K562 (cell line): Measurements from ENCODE around the gene TESK2. TPM values are rescaled to one million over a fixed set of nuclear protein-coding genes. Genes with fewer than 3 reads are reported as not detected.

Experiments
- BHLHE40 ChIP-seq: IDR thresholded peaks from 2 replicates; pipeline ENCODE4 v1.6.1; 2011; ENCODE audit warnings: low read length, improper control_type of control experiment
- CBX8 ChIP-seq: fragments of 200-600 bp; sonication (generic); IDR thresholded peaks from 2 replicates; pipeline ENCODE4 v1.6.1; 2012; ENCODE audit warnings: borderline replicate concordance, mixed run types, low read depth, mild to moderate bottlenecking, moderate library complexity, mixed read lengths, low read length, control low read depth, inconsistent platforms; ENCODE audit not compliant: poor library complexity, severe bottlenecking; ENCODE audit errors: extremely low read depth
- CC2D1A ChIP-seq: fragments of 450-650 bp; IDR thresholded peaks from 2 replicates; pipeline ENCODE4 v1.6.1; 2017; ENCODE audit warnings: mild to moderate bottlenecking
- CHCHD3 ChIP-seq: fragments of 250-450 bp; sonication (Bioruptor Pico); IDR thresholded peaks from 2 replicates; pipeline ENCODE4 v2.1.2; 2022; ENCODE audit warnings: mild to moderate bottlenecking
- ELK3 ChIP-seq: fragments of 450-650 bp; formaldehyde crosslinking; IDR thresholded peaks from 2 replicates; pipeline ENCODE4 v1.4.0; 2020; ENCODE audit warnings: mild to moderate bottlenecking
- ETV1 ChIP-seq: fragments of 450-650 bp; conservative IDR thresholded peaks from 2 replicates; pipeline ENCODE4 v1.6.1; 2016; ENCODE audit warnings: missing genetic modification characterization, control low read depth, low read depth, missing compliant biosample characterization
- KDM4B ChIP-seq, 2 experiments: fragments of 450-650 bp in 1 of 2; sonication (generic) in 1 of 2; IDR thresholded peaks; 2 replicates each; pipeline ENCODE4 v1.6.1; 2016 to 2017; ENCODE audit warnings: borderline replicate concordance in 2 of 2, antibody characterized with exemption in 1 of 2, low read depth in 1 of 2, mild to moderate bottlenecking in 1 of 2
- MAFF ChIP-seq: IDR thresholded peaks from 2 replicates; pipeline ENCODE4 v1.6.1; 2012; ENCODE audit warnings: low read length, improper control_type of control experiment
- MECOM ChIP-seq: fragments of 250-450 bp; sonication (Bioruptor Pico); IDR thresholded peaks from 2 replicates; pipeline ENCODE4 v1.8.0; 2022; ENCODE audit warnings: inconsistent platforms
- MEIS2 ChIP-seq: fragments of 450-650 bp; IDR thresholded peaks from 2 replicates; pipeline ENCODE4 v1.6.1; 2014; ENCODE audit warnings: mild to moderate bottlenecking; ENCODE audit not compliant: partially characterized antibody
- PTRF ChIP-seq: fragments of 450-650 bp; IDR thresholded peaks from 2 replicates; pipeline ENCODE4 v1.6.1; 2016; ENCODE audit warnings: mild to moderate bottlenecking, missing genetic modification characterization, missing compliant biosample characterization
- RAD51 ChIP-seq: fragments of 450-650 bp; IDR thresholded peaks from 2 replicates; pipeline ENCODE4 v1.7.1; 2016; ENCODE audit warnings: low read depth, mild to moderate bottlenecking, borderline replicate concordance
- RBM17 ChIP-seq: fragments of 200-400 bp; formaldehyde crosslinking; IDR thresholded peaks from 2 replicates; pipeline ENCODE4 v1.6.1; 2017; ENCODE audit warnings: low read depth, mild to moderate bottlenecking, low read length, borderline replicate concordance
- SFPQ ChIP-seq: fragments of 200-400 bp; formaldehyde crosslinking; IDR thresholded peaks from 2 replicates; pipeline ENCODE4 v1.6.1; 2017; ENCODE audit warnings: mild to moderate bottlenecking, low read depth, low read length, moderate library complexity
- USF2 ChIP-seq: sonication (generic); formaldehyde crosslinking; IDR thresholded peaks from 2 replicates; pipeline ENCODE4 v1.5.0; 2020; ENCODE audit warnings: missing genetic modification reagents
- ZNF280A ChIP-seq: fragments of 450-650 bp; IDR thresholded peaks from 2 replicates; pipeline ENCODE4 v1.6.1; 2018; ENCODE audit warnings: mild to moderate bottlenecking, low read depth; ENCODE audit not compliant: partially characterized antibody
- polyA plus RNA-seq, 8 experiments: library from polyadenylated mRNA; depleted of rRNA in 4 of 8; stranded (reverse) in 5 of 8; unstranded in 3 of 8; fragments of >200 nt; fragmentation: Nextera tagmentation in 2 of 8; fragmentation: Illumina TruSeq in 1 of 8; extraction: Ambion mirVana in 2 of 8; extraction: Trizol in 1 of 8; gene quantifications; 2 replicates each; pipeline versions ENCODE4 v1.2.1 to v1.2.3, GENCODE V29; 2011 to 2014; ENCODE audit warnings: inconsistent platforms in 1 of 8, missing spikeins in 1 of 8
- total RNA-seq, 7 experiments: library from RNA; depleted of rRNA in 6 of 7; stranded (reverse); fragments of >200 nt in 6 of 7; fragmentation: Illumina TruSeq in 2 of 7; extraction: Trizol in 2 of 7; gene quantifications; 2 replicates each; pipeline versions ENCODE4 v1.2.1 to v1.2.3, GENCODE V29; 2011 to 2021; ENCODE audit warnings: low replicate concordance in 1 of 7

Gene TESK2
- total and polyA plus RNA-seq, 9 of the 15 experiments (the other 6 are each of a cell fraction or from before 2014, with no cell fraction given) = 1.6 to 5.3 (median 3.7) TPM

- TF ChIP-seq ELK3 (CRISPR knock-in tag) = no peak
- TF ChIP-seq KDM4B (IDR thresholded peaks at IDR 0.05; ENCODE audit: borderline replicate concordance in 2 of 2, low read depth in 1 of 2) = no peak
- TF ChIP-seq RAD51 = no peak
- TF ChIP-seq ZNF280A = no peak
- TF ChIP-seq RBM17 = no peak
- peak; percentile 26 for TF ChIP-seq MEIS2
- TF ChIP-seq PTRF = no peak
- TF ChIP-seq CHCHD3 (CRISPR knock-in tag) = no peak
- TF ChIP-seq BHLHE40 = no peak
- TF ChIP-seq SFPQ = no peak
- peak; percentile 55; the same call in 1 of the 2 replicates for TF ChIP-seq MECOM
- no peak for TF ChIP-seq CBX8
- TF ChIP-seq CC2D1A = no peak
- TF ChIP-seq ETV1 (tag) = no peak
- no peak for TF ChIP-seq MAFF
- no peak for TF ChIP-seq USF2 (CRISPR knock-in tag)
These were observed 61.3 kb downstream of the TESK2 start (continued) for GRCh38 chr1:45429561-45430159.
